Measurements from ENCODE around the gene PFN2. TPM values are rescaled to one million over a fixed set of nuclear protein-coding genes. Genes with fewer than 3 reads are reported as not detected.
A peak's percentile ranks its signal among the peaks of the same experiment; 100 is the strongest.
"Not testable (repeated sequence)": the region's sequence is repeated elsewhere in the genome, so short reads cannot be mapped to it uniquely, and the experiment has no call there.

PFN2 gene
- total RNA-seq, 3 donors from 2014 or later (not counting 1 experiment from before 2014, with no cell fraction given), result 3.4 to 4.9 (median 4.8) TPM

DNA sequence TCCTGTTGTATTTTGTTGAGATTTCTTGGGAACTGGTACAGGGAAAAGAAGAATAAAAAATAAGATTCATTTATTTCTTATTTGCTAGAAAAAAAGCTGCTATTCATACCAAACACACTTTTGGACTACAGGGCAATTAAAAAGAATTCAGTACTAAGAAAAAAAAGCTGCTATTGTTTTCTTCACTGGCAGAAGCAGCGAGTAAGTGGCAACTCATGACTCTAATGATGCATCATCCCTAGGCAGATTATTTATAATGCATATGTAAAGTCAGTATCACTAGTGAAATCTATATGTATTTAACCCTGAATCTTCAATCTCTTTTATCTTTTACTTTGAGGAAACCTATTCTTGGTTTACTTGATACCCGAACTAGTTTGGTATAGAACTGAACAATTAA, 15.2 kb downstream of the PFN2 start:
- Histone ChIP-seq H3K27me3 (ENCODE audit: control insufficient read depth, insufficient read depth, low read length) (no peaks in the 10 kb centered on the region), H3K36me3 (ENCODE audit: control insufficient read depth, insufficient read depth, low read length) (peaks cover 3% of the 10 kb centered on the region), H3K27ac (ENCODE audit: low read length) (no peak overlapping the region), H3K4me1 (ENCODE audit: control insufficient read depth, insufficient read depth, low read length) (no peaks in the 10 kb centered on the region), H3K4me3 (ENCODE audit: low read length) (no peak overlapping the region), H3K9me3 (ENCODE audit: control insufficient read depth, insufficient read depth, low read length) (no peaks in the 10 kb centered on the region)
- Mint-ChIP-seq H3K4me1 (peaks cover 21 to 45% of the 10 kb centered on the region in 2 donors), H3K27ac (no peak overlapping the region), H3K4me3 (no peak overlapping the region), H3K9me3 (no peaks in the 10 kb centered on the region), H3K36me3 (no peaks in the 10 kb centered on the region), H3K27me3 (ENCODE audit: low read depth in 2 of 2) (no peaks in the 10 kb centered on the region)
- ATAC-seq (no peak), DNase-seq (no peak)
- 80% methylated on average over 1 of the region's 2 CpGs for WGBS (ENCODE audit: insufficient coverage)
- TF ChIP-seq, protein P1, sequence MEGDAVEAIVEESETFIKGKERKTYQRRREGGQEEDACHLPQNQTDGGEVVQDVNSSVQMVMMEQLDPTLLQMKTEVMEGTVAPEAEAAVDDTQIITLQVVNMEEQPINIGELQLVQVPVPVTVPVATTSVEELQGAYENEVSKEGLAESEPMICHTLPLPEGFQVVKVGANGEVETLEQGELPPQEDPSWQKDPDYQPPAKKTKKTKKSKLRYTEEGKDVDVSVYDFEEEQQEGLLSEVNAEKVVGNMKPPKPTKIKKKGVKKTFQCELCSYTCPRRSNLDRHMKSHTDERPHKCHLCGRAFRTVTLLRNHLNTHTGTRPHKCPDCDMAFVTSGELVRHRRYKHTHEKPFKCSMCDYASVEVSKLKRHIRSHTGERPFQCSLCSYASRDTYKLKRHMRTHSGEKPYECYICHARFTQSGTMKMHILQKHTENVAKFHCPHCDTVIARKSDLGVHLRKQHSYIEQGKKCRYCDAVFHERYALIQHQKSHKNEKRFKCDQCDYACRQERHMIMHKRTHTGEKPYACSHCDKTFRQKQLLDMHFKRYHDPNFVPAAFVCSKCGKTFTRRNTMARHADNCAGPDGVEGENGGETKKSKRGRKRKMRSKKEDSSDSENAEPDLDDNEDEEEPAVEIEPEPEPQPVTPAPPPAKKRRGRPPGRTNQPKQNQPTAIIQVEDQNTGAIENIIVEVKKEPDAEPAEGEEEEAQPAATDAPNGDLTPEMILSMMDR (IDR thresholded peaks at IDR 0.05), result no peak
- intact Hi-C loops (cut with micrococcal nuclease), result no loop called here

- H3K4me1 ChIP-seq (ENCODE audit: control insufficient read depth, insufficient read depth, low read length), result no peaks in the 10 kb centered on the region
- no peaks in the 10 kb centered on the region for H3K9me3 ChIP-seq (ENCODE audit: control insufficient read depth, insufficient read depth, low read length)
- Mint-ChIP-seq H3K27ac (peak overlapping the region in 1 of 2 donors; percentile 26), H3K4me3 (no peak overlapping the region), H3K4me1 (peaks cover 21 to 45% of the 10 kb centered on the region in 2 donors), H3K36me3 (no peaks in the 10 kb centered on the region), H3K9me3 (no peaks in the 10 kb centered on the region), H3K27me3 (ENCODE audit: low read depth in 2 of 2) (no peaks in the 10 kb centered on the region)
- H3K36me3 ChIP-seq (ENCODE audit: control insufficient read depth, insufficient read depth, low read length), result peaks cover 3% of the 10 kb centered on the region
- WGBS (ENCODE audit: insufficient coverage), result no CpG with 5 or more reads among the region's 1 CpG
- no peaks in the 10 kb centered on the region for H3K27me3 ChIP-seq (ENCODE audit: control insufficient read depth, insufficient read depth, low read length)
- DNase-seq, result no peak
- intact Hi-C loops (cut with micrococcal nuclease), result no loop called here
- no peak overlapping the region for H3K27ac ChIP-seq (ENCODE audit: low read length)
- no peak overlapping the region for H3K4me3 ChIP-seq (ENCODE audit: low read length)
- TF ChIP-seq, protein P1 (IDR thresholded peaks at IDR 0.05), result no peak
- ATAC-seq, result no peak
Measured at GRCh38 chr3:149954812-149955211, 15.9 kb downstream of the PFN2 start.

- Mint-ChIP-seq H3K9me3 (no peaks in the 10 kb centered on the region), H3K36me3 (no peaks in the 10 kb centered on the region), H3K4me1 (peaks cover 32 to 42% of the 10 kb centered on the region in 2 donors), H3K27me3 (ENCODE audit: low read depth in 2 of 2) (no peaks in the 10 kb centered on the region), H3K27ac (no peak overlapping the region), H3K4me3 (no peak overlapping the region)
- no CpG with 5 or more reads among the region's 2 CpGs for WGBS (ENCODE audit: insufficient coverage)
- no peaks in the 10 kb centered on the region for H3K4me1 ChIP-seq (ENCODE audit: control insufficient read depth, insufficient read depth, low read length)
- H3K36me3 ChIP-seq (ENCODE audit: control insufficient read depth, insufficient read depth, low read length), result peaks cover 3% of the 10 kb centered on the region
- intact Hi-C loops (cut with micrococcal nuclease), result no loop called here
- H3K27me3 ChIP-seq (ENCODE audit: control insufficient read depth, insufficient read depth, low read length), result no peaks in the 10 kb centered on the region
- TF ChIP-seq, protein P1 (IDR thresholded peaks at IDR 0.05), result no peak
- H3K4me3 ChIP-seq (ENCODE audit: low read length), result no peak overlapping the region
- no peak overlapping the region for H3K27ac ChIP-seq (ENCODE audit: low read length)
- no peaks in the 10 kb centered on the region for H3K9me3 ChIP-seq (ENCODE audit: control insufficient read depth, insufficient read depth, low read length)
- no peak for ATAC-seq
- DNase-seq, result no peak
Measured at GRCh38 chr3:149949181-149949580, 21.5 kb downstream of the PFN2 start.

DNA sequence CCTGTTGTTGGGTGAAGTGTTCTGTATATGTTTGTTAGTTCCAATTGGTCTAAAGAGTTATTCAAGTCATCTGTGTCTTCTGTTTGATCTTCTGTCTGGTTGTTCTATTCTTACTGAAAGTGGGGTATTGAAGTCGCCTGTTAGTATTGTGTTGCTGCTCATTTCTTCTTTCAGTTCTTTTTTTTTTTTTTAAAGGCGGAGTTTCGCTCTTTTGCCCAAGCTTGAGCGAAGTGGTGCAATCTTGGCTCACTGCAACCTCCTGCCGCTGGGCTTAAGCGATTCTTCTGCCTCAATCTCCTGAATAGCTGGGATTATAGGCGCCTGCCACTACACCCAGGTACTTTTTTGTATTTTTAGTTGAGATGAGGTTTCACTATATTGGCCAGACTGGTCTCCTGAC, 23.5 kb downstream of the PFN2 start:
- Histone ChIP-seq H3K36me3 (ENCODE audit: control insufficient read depth, insufficient read depth, low read length) (peaks cover 5% of the 10 kb centered on the region), H3K27ac (ENCODE audit: low read length) (no peak overlapping the region), H3K4me3 (ENCODE audit: low read length) (no peak overlapping the region), H3K27me3 (ENCODE audit: control insufficient read depth, insufficient read depth, low read length) (no peaks in the 10 kb centered on the region), H3K4me1 (ENCODE audit: control insufficient read depth, insufficient read depth, low read length) (no peaks in the 10 kb centered on the region), H3K9me3 (ENCODE audit: control insufficient read depth, insufficient read depth, low read length) (no peaks in the 10 kb centered on the region)
- no peaks in the 10 kb centered on the region for H3K36me3 Mint-ChIP-seq
- intact Hi-C loops (cut with micrococcal nuclease), result no loop called here
- no peaks in the 10 kb centered on the region for H3K27me3 Mint-ChIP-seq (ENCODE audit: low read depth in 2 of 2)
- TF ChIP-seq, protein P1 (IDR thresholded peaks at IDR 0.05), result no peak
- H3K4me1 Mint-ChIP-seq, result peaks cover 34 to 47% of the 10 kb centered on the region in 2 donors
- WGBS (ENCODE audit: insufficient coverage), result 94% methylated on average over 7 of the region's 7 CpGs
- H3K27ac Mint-ChIP-seq, result no peak overlapping the region
- ATAC-seq, result no peak
- H3K9me3 Mint-ChIP-seq, result no peaks in the 10 kb centered on the region
- H3K4me3 Mint-ChIP-seq, result no peak overlapping the region
- no peak for DNase-seq

DNA sequence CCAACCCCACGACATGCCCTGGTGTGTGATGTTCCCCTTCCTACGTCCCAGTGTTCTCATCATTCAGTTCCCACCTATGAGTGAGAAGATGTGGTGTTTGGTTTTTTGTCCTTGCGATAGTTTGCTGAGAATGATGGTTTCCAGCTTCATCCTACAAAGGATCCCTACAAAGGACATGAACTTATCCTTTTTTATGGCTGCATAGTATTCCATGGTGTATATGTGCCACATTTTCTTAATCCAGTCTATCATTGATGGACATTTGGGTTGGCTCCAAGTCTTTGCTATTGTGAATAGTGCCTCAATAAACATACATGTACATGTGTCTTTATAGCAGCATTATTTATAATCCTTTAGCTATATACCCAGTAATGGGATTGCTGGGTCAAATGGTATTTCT, 26.7 kb downstream of the PFN2 start:
- H3K9me3 ChIP-seq (ENCODE audit: control insufficient read depth, insufficient read depth, low read length); H3K4me3 Mint-ChIP-seq; H3K27ac Mint-ChIP-seq; H3K27ac ChIP-seq (ENCODE audit: low read length); H3K27me3 ChIP-seq (ENCODE audit: control insufficient read depth, insufficient read depth, low read length); H3K36me3 Mint-ChIP-seq; H3K9me3 Mint-ChIP-seq; intact Hi-C loops (cut with micrococcal nuclease); H3K27me3 Mint-ChIP-seq (ENCODE audit: low read depth in 2 of 2); ATAC-seq; DNase-seq; H3K4me3 ChIP-seq (ENCODE audit: low read length); H3K4me1 ChIP-seq (ENCODE audit: control insufficient read depth, insufficient read depth, low read length); H3K36me3 ChIP-seq (ENCODE audit: control insufficient read depth, insufficient read depth, low read length): not testable (repeated sequence)
- WGBS (ENCODE audit: insufficient coverage), result no CpG with 5 or more reads among the region's 3 CpGs
- H3K4me1 Mint-ChIP-seq, result peaks cover 30 to 52% of the 10 kb centered on the region in 2 donors
